ENCODE measurements around the gene HDAC8.

Gene HDAC8

DNA sequence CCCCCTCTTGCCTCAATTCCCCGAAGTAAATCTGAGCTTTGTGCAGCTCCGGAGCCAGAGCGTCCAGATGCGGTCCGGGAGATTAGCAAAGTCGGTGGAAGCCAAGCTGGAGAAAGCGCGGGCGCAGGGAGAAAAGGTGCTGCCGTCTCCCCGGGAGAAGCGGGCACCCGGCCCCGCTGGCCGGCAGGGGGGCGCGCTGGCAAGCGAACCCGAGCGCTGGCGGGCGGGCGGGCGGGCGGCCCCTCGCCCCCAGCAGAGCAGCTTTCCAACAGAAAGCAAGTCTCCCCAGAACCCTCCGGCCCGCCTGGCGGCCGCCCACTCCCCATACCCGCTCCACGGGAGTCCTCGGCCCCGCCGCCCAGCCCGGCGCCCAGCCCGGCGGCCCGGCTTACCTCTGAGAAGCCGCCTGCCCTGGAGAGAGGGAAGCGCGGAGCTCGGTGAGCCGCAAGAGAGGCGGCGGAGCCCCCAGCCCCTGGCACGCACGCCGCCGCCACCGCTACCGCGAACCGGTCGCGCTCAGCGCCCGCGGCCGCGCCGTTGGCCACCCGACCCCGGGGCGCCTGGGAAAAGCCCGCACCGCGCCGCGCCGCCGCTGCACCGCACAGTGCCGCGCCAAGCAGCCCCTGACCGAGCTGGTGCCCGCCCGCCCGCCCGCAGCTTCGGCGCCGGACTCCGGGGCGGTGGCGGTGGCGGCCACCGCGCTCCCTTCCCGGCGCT, 266.4 kb downstream of the HDAC8 start:
- peaks cover 13% of the 10 kb centered on the region for H3K27me3 ChIP-seq (ENCODE audit: insufficient read depth, low read depth, severe bottlenecking)
- peak; percentile 17 for DNase-seq
- H3K9me3 ChIP-seq (ENCODE audit: severe bottlenecking): no peaks in the 10 kb centered on the region
- peak overlapping the region; percentile 87 for H3K27ac ChIP-seq
- peaks cover 6% of the 10 kb centered on the region for H3K36me3 ChIP-seq
- peak overlapping the region; percentile 71 for H3K4me3 ChIP-seq (ENCODE audit: low read depth, low read length)
- TF ChIP-seq, protein P1, sequence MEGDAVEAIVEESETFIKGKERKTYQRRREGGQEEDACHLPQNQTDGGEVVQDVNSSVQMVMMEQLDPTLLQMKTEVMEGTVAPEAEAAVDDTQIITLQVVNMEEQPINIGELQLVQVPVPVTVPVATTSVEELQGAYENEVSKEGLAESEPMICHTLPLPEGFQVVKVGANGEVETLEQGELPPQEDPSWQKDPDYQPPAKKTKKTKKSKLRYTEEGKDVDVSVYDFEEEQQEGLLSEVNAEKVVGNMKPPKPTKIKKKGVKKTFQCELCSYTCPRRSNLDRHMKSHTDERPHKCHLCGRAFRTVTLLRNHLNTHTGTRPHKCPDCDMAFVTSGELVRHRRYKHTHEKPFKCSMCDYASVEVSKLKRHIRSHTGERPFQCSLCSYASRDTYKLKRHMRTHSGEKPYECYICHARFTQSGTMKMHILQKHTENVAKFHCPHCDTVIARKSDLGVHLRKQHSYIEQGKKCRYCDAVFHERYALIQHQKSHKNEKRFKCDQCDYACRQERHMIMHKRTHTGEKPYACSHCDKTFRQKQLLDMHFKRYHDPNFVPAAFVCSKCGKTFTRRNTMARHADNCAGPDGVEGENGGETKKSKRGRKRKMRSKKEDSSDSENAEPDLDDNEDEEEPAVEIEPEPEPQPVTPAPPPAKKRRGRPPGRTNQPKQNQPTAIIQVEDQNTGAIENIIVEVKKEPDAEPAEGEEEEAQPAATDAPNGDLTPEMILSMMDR (IDR thresholded peaks at IDR 0.05; ENCODE audit: low read depth, low read length): no peak

DNA sequence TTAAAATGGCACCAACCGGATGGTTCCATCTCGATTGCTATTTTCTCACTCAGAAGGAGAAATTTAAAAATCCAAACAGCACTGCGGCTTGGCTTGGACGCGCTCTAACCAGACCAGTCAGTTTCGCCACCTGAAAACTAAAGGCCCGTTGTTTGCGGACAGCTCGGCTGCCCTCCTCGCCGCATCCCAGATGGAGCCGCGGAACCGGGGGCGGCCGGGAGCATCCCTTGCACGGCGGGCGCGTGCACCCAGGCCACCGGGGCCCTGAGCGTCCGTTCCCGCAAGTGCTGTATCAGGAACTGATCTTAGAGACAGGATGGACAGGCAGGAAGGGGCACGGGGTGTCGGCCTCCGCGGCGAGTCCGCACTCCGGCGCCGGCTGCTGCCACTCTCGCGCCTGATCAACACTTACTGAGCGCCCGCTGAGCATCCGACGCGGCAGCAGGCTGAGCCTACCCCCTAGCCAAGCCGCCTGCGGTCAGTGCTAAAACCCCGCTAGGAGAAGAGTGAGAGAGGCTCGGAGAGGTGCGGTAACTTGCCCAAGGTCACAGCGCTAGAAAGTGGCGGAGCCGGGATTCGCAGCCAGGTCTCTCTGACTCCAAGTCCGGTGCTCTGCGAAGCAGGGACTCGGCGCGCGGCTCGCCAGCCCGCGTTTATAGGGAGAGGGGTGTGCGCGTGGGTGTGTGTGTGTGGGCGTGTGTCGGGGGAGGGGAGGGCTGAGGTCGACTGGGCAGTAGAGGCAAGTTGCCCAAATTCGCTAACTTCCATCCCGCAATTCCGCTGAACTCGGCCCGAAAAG, 267.2 kb downstream of the HDAC8 start, which contains the start of gene CITED1:
Gene CITED1, minus strand, starts transcription at position 629 of the 799 bp plus-strand sequence. CDS start 3,045 bp downstream, outside the sequence.
- H3K27ac ChIP-seq: peak within 1 kb of the TSS; percentile 87

DNA sequence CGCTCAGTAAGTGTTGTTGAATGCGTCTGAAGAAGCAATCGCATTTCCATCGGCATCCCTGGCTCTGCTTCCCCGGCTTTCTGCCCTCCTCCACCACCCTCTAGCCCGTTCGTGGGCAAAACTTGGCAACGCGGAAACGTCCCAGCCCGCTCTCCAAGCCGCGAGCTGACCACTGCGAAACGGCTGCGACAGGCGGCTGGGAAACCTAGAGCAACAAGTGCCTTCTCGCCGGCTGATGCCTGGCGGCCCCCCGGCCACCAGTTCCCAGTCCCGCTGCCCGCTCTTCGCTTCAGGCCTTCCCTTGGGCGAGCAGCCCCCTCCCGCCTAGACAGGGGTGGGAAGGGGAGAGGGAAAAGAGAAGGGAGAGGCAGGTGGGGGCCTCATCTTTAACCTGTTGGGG, 267.8 kb downstream of the HDAC8 start:
- Histone ChIP-seq H3K9me3 (ENCODE audit: severe bottlenecking) (no peaks in the 10 kb centered on the region), H3K36me3 (peaks cover 12% of the 10 kb centered on the region), H3K27me3 (ENCODE audit: insufficient read depth, low read depth, severe bottlenecking) (peaks cover 13% of the 10 kb centered on the region), H3K4me3 (ENCODE audit: low read depth, low read length) (peak overlapping the region; percentile 71), H3K27ac (no peak overlapping the region)
- no peak for DNase-seq
- TF ChIP-seq, protein P1 (IDR thresholded peaks at IDR 0.05; ENCODE audit: low read depth, low read length): no peak

More for the DNA sequence above, 267.2 kb downstream of the HDAC8 start, which contains the start of gene CITED1:
- Histone ChIP-seq H3K36me3 (peaks cover 12% of the 10 kb centered on the region), H3K9me3 (ENCODE audit: severe bottlenecking) (no peaks in the 10 kb centered on the region), H3K4me3 (ENCODE audit: low read depth, low read length) (peak within 1 kb of the TSS; percentile 71), H3K27me3 (ENCODE audit: insufficient read depth, low read depth, severe bottlenecking) (peaks cover 13% of the 10 kb centered on the region)
- TF ChIP-seq, protein P1 (IDR thresholded peaks at IDR 0.05; ENCODE audit: low read depth, low read length): no peak
- peak; percentile 45 for DNase-seq

DNA sequence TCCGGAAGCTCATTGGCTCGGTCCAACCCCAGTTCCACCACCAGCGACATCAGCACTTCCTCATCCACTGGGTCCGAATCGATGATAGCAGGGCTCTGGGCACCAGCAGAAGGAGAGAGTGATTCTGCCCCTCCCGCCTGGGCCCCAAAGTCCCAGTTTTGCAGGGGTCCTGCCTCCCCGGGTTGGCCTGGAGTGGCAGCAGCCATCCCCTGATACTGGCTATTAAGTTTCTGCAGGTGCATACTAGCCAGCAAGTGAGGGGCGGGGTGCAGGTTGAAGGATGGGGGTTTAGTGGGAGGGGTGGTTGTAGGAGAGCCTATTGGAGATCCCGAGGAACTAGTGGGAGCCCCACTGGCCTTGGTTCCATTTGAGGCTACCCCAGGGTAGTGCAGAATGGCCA, 270.9 kb downstream of the HDAC8 start:
- Histone ChIP-seq H3K4me3 (ENCODE audit: low read depth, low read length) (no peak overlapping the region), H3K36me3 (peaks cover 12% of the 10 kb centered on the region), H3K9me3 (ENCODE audit: severe bottlenecking) (no peaks in the 10 kb centered on the region), H3K27me3 (ENCODE audit: insufficient read depth, low read depth, severe bottlenecking) (peaks cover 3% of the 10 kb centered on the region), H3K27ac (no peak overlapping the region)
- TF ChIP-seq, protein P1 (IDR thresholded peaks at IDR 0.05; ENCODE audit: low read depth, low read length): no peak
- DNase-seq: no peak

DNA sequence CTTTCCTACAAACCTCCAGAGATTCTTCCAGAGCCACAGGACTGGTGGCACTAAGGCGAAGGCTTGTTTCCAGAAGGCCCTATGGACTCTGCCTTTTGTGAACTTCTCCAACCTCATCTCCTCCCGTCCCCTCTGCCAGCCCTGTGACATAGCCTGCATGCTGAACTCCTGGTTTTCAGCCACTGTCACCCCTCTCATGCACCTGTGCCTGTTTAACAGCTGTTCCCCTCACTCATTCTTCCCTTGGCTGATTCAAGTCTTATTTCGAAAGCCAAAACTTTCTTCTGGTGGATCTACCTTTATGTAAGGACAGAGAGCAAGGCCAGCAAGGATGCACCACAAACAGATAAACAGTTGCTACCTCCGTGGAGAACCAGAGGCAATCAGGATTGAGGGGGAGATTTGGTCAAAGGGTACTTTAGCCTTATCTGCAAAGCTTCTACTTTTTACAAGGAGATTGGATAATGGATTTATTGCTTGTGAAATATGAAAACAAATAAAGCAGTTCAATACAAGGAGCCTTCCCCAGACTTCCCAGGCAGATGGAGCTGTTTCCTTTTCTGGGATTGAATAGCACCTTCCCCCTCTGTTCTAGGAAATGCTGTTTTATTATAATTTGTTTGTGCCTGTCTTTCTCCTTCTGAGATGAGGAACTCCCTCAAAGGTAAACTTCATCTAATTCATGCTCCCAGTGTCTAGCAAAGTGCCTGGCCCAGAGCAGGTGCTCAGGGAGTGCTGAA, 272.6 kb downstream of the HDAC8 start:
- no peak overlapping the region for H3K27ac ChIP-seq
- no peak overlapping the region for H3K4me3 ChIP-seq (ENCODE audit: low read depth, low read length)
- H3K27me3 ChIP-seq (ENCODE audit: insufficient read depth, low read depth, severe bottlenecking): peaks cover 3% of the 10 kb centered on the region
- DNase-seq: no peak
- H3K9me3 ChIP-seq (ENCODE audit: severe bottlenecking): no peaks in the 10 kb centered on the region
- TF ChIP-seq, protein P1 (IDR thresholded peaks at IDR 0.05; ENCODE audit: low read depth, low read length): no peak
- H3K36me3 ChIP-seq: peaks cover 12% of the 10 kb centered on the region

All from WERI-Rb-1 (cell line).